ENCODE data around the gene TOX2. TPM values are rescaled to one million over a fixed set of nuclear protein-coding genes. Genes with fewer than 3 reads are reported as not detected.

The TOX2 gene
- total RNA-seq, 2 experiments from 2014 or later, result 0.34 to 0.63 TPM

DNA sequence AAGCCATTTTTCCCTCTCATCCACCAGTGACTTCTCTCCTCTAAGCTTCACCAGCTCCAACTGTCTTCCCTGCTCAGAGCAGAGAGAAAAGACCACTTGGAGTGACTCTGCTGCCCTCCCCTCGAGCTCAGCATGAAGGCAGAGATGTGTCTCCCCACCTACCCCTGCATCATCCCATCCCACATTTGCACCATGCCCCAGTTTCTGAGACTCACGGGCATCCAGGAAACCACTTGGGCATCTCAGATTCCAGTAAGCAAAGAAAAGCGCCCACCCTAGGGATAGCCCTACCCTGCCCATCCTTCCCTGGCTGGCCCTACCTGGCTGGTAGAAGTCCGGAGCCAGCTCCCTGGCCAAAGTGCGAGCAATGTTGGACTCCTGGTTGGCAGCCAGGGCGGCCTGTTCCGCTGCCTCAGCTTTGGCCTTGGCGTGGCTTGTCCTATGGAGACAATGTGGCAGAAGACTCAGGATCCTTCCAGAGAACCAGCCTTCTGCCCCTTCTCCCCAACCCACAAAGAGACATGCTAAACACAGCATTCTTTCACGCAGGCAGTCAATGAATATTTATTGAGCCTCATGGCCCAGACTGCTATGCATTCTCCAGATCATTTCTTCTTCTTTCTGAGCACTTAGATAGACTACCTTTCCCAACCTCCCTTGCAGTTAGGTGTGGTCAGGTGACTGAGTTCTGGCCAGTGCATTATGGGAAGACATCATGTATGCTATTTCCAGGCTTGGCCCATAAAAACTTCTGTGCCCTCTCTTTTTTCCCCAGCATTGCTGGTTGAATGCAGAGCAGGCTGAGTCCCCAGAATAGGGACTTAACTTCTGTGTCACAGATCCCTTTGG lies 203.8 kb downstream of the TOX2 start:
- ChIA-PET CTCF (interaction anchor here (1.2 to 4.7 kb wide), 3 partner anchors 12 to 77 kb away, joined by 3 to 37 read pairs (median 8); no protein-coding TSS in a partner anchor), POLR2A (no interaction called here)

Other genes with a start within 250 kb of the TOX2 start
- gene MYBL2, start 247.7 kb upstream of the TOX2 start, total RNA-seq, result 10 to 100 TPM; 91.7 to 92.0 TPM
- gene GTSF1L, start 187.8 kb upstream of the TOX2 start, total RNA-seq, result not detected